Stimulated activated memory B cell treated with anti-CD40 and anti-IgM and Interleukin-4, amounts not matched to agents 10 μg/mL and 1 μg/mL and 100 μg/mL, for 72 hours (primary cell): Measurements from ENCODE around the gene GZMA.
"Not testable (repeated sequence)": the region's sequence is repeated elsewhere in the genome, so short reads cannot be mapped to it uniquely, and the experiment has no call there.

Experiments
- ATAC-seq: fragments of 150-1000 bp; cut with Tn5 transposase; 2 replicates; pipeline ENCODE4 v1.10.0; 2021
- H3K27ac Mint-ChIP-seq: one replicate; pipeline ENCODE4 v1.8.0; 2022; ENCODE audit warnings: mild to moderate bottlenecking, mixed read lengths
- H3K27me3 Mint-ChIP-seq: one replicate; pipeline ENCODE4 v1.8.0; 2022; ENCODE audit warnings: mixed read lengths
- H3K36me3 Mint-ChIP-seq: one replicate; pipeline ENCODE4 v1.8.0; 2022; ENCODE audit warnings: mixed read lengths
- H3K4me1 Mint-ChIP-seq: one replicate; pipeline ENCODE4 v1.8.0; 2022; ENCODE audit warnings: mixed read lengths
- H3K4me3 Mint-ChIP-seq: one replicate; pipeline ENCODE4 v1.8.0; 2022; ENCODE audit warnings: mild to moderate bottlenecking, moderate library complexity, mixed read lengths
- H3K9me3 Mint-ChIP-seq: one replicate; pipeline ENCODE4 v1.8.0; 2022; ENCODE audit warnings: mixed read lengths

Gene GZMA

DNA sequence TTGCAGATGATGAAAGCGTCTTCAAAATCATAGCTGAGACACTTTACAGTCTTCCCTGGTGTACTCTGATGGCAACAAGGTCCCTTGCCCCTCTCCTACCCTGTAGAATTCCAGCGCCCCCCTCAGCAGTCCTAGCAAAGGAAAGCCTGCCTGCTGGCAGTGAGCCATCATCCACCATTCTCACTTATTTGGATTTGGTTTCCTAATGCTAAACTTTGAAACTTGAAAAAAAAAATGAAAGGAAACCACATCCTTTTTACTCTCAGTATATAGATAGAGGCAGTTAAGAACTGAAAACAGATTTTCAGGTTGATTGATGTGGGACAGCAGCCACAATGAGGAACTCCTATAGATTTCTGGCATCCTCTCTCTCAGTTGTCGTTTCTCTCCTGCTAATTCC is at the start of gene GZMA:
TSS of gene GZMA (plus strand) at position 299 of the 400 bp plus-strand sequence. CDS start at position 336, 37 bp downstream.
- H3K9me3 Mint-ChIP-seq = peaks cover 4% of the 10 kb centered on the region
- peaks cover 9% of the 10 kb centered on the region for H3K27me3 Mint-ChIP-seq
- no peaks in the 10 kb centered on the region for H3K36me3 Mint-ChIP-seq
- H3K4me1 Mint-ChIP-seq = peaks cover 6% of the 10 kb centered on the region
- H3K27ac Mint-ChIP-seq = no peak within 1 kb of the TSS
- no peak for ATAC-seq
- H3K4me3 Mint-ChIP-seq = no peak within 1 kb of the TSS

DNA sequence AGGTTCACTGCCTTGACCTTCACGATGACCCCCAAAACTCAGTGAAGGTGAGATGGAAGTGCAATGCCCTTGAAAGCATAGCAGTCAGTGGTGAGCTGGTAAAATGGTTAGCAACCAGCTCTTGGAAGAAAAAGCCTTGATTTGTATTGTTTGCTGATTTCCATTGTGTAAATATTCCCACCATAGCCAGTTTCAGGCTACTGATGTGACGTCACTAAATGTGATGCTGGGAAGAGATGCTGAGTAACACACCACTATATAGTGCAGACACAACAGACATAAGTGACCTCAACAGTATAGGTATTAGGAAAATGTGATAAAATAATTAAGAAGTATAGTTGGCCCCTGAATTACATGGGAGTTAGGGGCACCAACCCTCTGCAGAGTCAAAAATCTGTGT is 47.3 kb upstream of the GZMA start:
- no peak for ATAC-seq
- no peak overlapping the region for H3K4me3 Mint-ChIP-seq
- no peak overlapping the region for H3K27ac Mint-ChIP-seq
- H3K9me3 Mint-ChIP-seq = peaks cover 28% of the 10 kb centered on the region
- no peaks in the 10 kb centered on the region for H3K36me3 Mint-ChIP-seq
- peaks cover 48% of the 10 kb centered on the region for H3K27me3 Mint-ChIP-seq
- H3K4me1 Mint-ChIP-seq = no peaks in the 10 kb centered on the region

DNA sequence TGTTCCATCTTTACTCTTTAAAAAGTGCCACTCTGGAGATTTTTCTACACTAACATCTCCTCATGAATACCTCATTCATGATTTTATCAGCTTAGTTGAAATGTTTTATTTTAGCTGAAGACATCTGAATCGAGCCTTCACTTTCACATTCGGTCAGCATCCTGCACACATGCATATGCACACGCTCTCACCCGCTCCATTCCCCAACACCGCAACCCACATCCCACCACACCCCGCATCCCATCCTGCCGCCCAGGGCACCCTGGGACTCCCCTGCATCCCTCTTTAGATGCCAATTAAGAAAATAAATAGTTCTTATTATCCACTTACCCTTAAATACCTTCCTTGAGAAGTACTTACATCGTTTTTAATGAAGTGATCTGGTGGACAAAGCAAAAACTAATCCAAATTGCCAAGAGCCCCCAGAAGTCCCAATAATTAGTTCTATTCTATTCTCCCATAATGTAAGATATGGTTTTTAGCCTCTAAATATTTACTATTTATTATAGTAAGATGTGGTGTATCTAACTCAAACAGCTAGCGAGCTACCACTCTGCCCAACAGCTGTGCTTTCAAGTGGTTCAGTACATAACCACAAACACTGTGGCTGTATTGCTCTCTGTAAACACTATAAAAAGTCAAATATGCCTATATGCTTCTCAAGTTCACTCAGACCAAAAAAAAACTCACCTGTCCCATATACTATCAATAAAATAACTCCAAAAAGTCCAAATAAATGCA is 40.2 kb upstream of the GZMA start:
- Mint-ChIP-seq H3K9me3 (peaks cover 4% of the 10 kb centered on the region), H3K4me1 (peaks cover 6% of the 10 kb centered on the region), H3K36me3 (no peaks in the 10 kb centered on the region), H3K27ac (no peak overlapping the region), H3K27me3 (peaks cover 41% of the 10 kb centered on the region), H3K4me3 (no peak overlapping the region)
- ATAC-seq = peak; percentile 38

DNA sequence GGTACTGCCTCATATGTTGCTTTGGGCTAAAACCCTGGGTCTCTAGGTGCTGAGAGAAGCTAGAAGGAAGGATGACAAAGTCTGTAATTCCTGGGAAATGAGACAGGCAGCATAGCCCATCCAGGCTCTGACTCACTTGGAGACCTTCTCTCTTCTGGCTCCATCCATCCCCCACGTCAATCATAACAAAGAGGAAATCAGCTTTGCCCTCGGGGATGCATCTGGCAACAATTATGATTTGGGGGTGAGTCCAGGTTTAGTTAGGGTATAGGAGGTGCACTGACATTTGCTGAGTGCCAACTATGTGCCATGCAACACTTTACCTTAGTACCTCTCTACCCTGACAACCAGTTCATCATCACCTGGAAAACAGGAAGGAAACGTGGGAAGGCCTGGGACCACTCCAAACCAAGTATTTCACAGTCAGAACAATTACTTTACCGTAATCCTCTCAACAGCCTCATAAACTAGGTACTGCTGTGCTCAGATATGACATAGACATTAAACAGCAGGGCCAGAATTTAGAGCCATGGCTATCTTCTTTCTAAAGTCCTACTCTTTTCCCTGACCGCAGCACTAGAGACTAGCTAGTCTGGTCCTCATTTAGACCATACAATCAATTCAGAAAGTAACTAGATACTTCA is 39.1 kb upstream of the GZMA start:
- no peak for ATAC-seq
- no peak overlapping the region for H3K4me3 Mint-ChIP-seq
- H3K36me3 Mint-ChIP-seq = no peaks in the 10 kb centered on the region
- peaks cover 40% of the 10 kb centered on the region for H3K27me3 Mint-ChIP-seq
- peaks cover 4% of the 10 kb centered on the region for H3K9me3 Mint-ChIP-seq
- H3K27ac Mint-ChIP-seq = no peak overlapping the region
- peaks cover 6% of the 10 kb centered on the region for H3K4me1 Mint-ChIP-seq

DNA sequence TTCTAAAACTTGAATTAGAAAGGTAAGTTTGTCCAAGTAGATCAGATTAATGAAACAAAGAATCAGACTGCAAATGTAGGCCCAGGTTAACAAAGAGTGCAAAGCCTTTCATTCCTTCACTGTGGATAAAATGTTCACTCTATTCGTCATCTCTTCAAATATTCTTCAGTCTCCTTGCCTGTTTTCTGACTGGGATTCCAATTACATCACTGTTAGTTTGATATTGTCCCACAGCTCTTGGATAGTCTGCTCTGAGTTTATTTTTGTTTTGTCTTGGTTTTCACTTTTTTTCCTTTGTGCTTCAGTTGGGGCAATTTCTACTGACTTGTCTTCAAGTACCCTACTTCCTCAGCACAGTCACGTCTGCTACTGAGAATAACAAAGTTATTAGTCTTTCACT is 38.5 kb upstream of the GZMA start:
- H3K9me3 Mint-ChIP-seq = peaks cover 4% of the 10 kb centered on the region
- no peaks in the 10 kb centered on the region for H3K36me3 Mint-ChIP-seq
- H3K4me3 Mint-ChIP-seq = no peak overlapping the region
- H3K27me3 Mint-ChIP-seq = peaks cover 34% of the 10 kb centered on the region
- H3K27ac Mint-ChIP-seq = no peak overlapping the region
- H3K4me1 Mint-ChIP-seq = peaks cover 6% of the 10 kb centered on the region
- no peak for ATAC-seq

DNA sequence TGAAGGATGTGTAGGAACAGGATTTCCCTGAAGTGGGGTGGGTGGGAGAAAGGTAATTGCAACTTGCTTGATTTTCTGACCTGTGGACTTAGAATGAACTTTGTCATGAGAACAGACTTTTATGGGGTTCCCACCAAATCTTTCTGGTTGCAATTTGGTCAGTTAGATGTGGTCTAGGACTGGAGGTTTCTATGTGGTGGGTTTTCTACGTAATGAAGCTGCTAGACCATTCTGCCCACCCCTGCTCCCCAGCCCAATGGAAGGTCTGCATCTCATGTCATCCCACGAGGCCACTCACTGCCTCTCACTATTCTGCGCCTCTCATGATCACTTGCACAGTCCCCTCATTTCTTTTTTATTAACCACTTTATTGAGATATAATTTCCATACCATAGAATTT is 37.9 kb upstream of the GZMA start:
- Mint-ChIP-seq H3K36me3 (no peaks in the 10 kb centered on the region), H3K4me1 (peaks cover 6% of the 10 kb centered on the region), H3K27ac (no peak overlapping the region), H3K27me3 (peaks cover 30% of the 10 kb centered on the region), H3K4me3 (no peak overlapping the region), H3K9me3 (peaks cover 4% of the 10 kb centered on the region)
- no peak for ATAC-seq

DNA sequence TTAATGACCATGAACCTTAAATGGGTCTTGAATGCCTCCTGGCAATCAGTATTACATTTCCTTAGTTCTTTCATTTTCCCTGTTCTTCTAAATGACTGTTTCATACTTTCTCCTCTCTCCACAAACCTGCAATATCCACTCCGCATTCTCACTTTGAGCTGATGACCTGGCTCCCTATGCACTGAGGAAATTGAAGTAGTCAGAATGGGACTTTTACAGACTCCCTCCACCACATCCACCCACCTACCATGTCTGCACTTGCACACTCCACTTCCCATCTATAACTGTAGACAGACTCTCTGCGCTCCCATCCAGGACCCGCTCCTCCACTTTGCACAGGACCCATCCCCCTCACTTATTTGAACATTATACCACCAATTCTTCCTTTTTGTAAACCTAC is 36.2 kb upstream of the GZMA start:
- Mint-ChIP-seq H3K27me3 (peaks cover 38% of the 10 kb centered on the region), H3K27ac (no peak overlapping the region), H3K4me1 (peaks cover 6% of the 10 kb centered on the region), H3K9me3 (no peaks in the 10 kb centered on the region), H3K4me3 (no peak overlapping the region), H3K36me3 (no peaks in the 10 kb centered on the region)
- ATAC-seq = no peak

DNA sequence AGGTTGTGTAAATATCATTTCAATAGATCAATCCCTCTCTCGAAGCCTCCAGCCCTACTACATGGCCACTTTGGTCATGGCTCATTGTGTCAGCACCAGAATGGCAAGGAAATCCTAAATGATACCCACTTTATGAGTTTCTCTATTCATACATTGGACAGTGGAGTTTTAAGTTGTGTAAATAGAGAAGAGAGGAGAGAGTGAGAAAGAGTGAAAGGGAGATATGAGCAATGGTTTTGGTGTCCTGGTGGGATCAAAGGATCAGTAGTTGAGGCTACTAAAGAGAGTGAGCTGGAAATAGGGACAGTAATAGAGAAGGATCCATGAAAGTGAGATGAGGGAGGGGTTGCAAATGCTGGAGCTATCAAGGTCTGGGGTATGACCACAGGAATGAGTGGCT is 31.5 kb upstream of the GZMA start:
- no peak for ATAC-seq
- H3K4me1 Mint-ChIP-seq = no peaks in the 10 kb centered on the region
- H3K36me3 Mint-ChIP-seq = no peaks in the 10 kb centered on the region
- H3K27ac Mint-ChIP-seq = no peak overlapping the region
- H3K4me3 Mint-ChIP-seq = no peak overlapping the region
- H3K9me3 Mint-ChIP-seq = no peaks in the 10 kb centered on the region
- H3K27me3 Mint-ChIP-seq = peaks cover 24% of the 10 kb centered on the region

DNA sequence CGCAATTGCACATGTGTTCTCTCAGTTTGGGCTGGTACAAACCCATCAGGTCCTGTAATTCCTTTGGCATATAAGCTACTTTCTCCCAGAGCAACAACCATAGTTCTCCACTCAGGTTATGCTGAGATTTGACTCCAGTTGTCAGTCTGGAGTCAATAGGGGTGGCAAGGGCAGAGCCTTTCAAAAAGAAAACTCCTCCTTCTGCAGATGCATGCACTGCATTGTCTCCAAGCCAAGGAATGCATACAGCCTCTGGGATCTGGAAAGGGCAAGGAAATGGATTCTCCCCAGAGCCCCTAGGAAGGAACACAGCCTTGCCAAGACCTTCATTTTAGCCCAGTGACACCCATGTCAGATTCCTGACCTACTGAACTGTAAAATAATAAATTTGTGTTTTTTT is 31.0 kb upstream of the GZMA start:
- Mint-ChIP-seq H3K4me1 (no peaks in the 10 kb centered on the region), H3K27me3 (peaks cover 19% of the 10 kb centered on the region), H3K4me3 (no peak overlapping the region), H3K36me3 (no peaks in the 10 kb centered on the region), H3K9me3 (no peaks in the 10 kb centered on the region), H3K27ac (no peak overlapping the region)
- ATAC-seq = no peak

DNA sequence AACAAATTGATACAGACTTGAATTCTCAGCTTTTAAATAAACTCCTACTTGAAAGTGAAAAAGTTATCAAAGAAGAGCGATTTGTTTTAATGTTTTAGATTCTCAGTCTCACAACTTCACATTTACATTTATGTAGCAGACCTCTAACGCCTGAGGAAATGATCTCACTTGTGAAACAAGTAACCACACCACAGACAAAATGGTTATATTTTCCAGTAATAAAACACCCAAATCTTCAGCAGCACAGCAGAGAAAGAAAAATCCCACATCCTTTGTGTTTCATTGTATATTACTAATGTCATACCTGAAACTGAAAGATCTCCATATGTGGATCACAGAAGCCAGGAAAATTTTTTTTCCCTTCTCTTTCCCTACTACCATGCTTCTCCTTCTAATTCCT is 29.8 kb upstream of the GZMA start:
- Mint-ChIP-seq H3K9me3 (no peaks in the 10 kb centered on the region), H3K4me3 (no peak overlapping the region), H3K4me1 (no peaks in the 10 kb centered on the region), H3K36me3 (no peaks in the 10 kb centered on the region), H3K27ac (no peak overlapping the region), H3K27me3 (peaks cover 9% of the 10 kb centered on the region)
- ATAC-seq = no peak

DNA sequence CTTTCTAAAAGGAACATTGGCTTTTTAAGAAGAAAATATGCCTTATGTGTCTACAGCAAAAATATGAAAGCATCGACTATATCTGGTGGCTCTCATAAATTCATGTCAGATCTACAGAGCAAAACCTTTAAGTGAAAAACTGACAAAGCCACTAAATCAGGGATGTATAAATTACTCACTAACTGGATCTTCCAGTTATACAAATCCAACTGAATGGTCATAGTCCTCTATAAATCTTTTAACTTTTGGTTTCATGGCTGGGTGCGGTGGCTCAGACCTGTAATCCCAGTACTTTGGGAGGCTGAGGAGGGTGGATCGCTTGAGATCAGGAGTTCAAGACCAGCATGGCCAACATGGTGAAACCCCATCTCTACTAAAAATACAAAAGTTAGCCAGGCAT is 29.2 kb upstream of the GZMA start:
- no peak overlapping the region for H3K27ac Mint-ChIP-seq
- peaks cover 9% of the 10 kb centered on the region for H3K27me3 Mint-ChIP-seq
- H3K9me3 Mint-ChIP-seq = no peaks in the 10 kb centered on the region
- H3K36me3 Mint-ChIP-seq = no peaks in the 10 kb centered on the region
- H3K4me1 Mint-ChIP-seq = no peaks in the 10 kb centered on the region
- H3K4me3 Mint-ChIP-seq = no peak overlapping the region
- no peak for ATAC-seq

DNA sequence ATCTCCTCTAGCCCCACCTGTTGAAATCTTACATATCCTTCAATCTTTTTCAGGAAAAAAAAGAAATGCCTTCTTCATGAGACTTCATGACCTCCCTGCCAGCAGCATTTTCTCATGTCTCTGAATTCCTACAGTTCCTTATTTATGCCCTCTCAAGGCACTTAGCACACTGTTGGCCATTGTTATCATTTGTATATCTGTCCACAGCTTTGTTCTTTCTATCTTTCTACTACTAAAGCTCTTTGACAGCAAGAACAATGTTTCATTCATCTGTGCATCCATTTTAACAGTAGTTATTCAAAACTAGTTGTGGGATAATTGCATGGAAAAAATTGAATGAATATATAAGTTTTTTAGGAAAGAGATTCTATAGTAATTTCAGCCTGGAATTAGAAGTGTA is 20.9 kb upstream of the GZMA start:
- no peaks in the 10 kb centered on the region for H3K36me3 Mint-ChIP-seq
- ATAC-seq = no peak
- H3K27ac Mint-ChIP-seq = no peak overlapping the region
- H3K9me3 Mint-ChIP-seq = peaks cover 10% of the 10 kb centered on the region
- peaks cover 14% of the 10 kb centered on the region for H3K27me3 Mint-ChIP-seq
- no peaks in the 10 kb centered on the region for H3K4me1 Mint-ChIP-seq
- H3K4me3 Mint-ChIP-seq = no peak overlapping the region

DNA sequence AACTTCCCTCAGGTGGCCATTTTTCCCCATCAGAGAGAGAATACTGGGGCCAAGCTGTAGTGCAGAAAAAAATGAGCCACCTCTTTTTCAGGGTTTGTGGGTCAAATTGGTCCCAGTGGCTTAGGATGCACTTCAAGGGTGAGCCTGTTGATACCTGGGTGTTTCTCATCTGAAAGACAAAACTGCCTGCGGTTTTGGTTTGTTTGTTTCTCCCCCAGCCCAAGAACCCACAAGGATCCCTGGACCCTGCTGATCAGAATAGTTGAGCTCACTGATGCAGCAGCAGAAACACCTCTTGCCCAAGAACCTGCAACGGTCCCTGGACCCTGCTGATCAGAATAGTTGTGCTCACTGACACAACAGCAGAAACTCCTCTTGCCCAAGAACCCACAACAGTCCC is 13.1 kb upstream of the GZMA start:
- not testable (repeated sequence) for H3K4me3 Mint-ChIP-seq, H3K4me1 Mint-ChIP-seq, ATAC-seq, H3K27ac Mint-ChIP-seq, H3K36me3 Mint-ChIP-seq, H3K9me3 Mint-ChIP-seq
- peaks cover 31% of the 10 kb centered on the region for H3K27me3 Mint-ChIP-seq

DNA sequence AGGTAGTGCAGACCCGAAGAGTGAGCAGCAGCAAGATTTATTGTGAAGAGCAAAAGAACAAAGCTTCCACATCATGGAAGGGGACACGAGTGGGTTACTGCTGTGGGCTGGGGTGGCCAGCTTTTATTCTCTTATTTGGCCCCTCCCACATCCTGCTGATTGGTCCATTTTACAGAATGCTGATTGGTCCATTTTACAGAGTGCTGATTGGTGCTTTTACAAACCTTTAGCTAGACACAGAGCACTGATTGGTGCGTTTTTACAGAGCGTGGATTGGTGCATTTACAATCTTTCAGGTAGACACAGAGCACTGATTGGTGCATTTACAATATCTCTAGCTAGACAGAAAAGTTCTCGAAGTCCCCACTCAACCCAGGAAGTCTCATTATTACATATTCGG is 11.4 kb upstream of the GZMA start:
- H3K27me3 Mint-ChIP-seq = peaks cover 31% of the 10 kb centered on the region
- not testable (repeated sequence) for H3K36me3 Mint-ChIP-seq, ATAC-seq, H3K9me3 Mint-ChIP-seq, H3K27ac Mint-ChIP-seq, H3K4me1 Mint-ChIP-seq, H3K4me3 Mint-ChIP-seq

DNA sequence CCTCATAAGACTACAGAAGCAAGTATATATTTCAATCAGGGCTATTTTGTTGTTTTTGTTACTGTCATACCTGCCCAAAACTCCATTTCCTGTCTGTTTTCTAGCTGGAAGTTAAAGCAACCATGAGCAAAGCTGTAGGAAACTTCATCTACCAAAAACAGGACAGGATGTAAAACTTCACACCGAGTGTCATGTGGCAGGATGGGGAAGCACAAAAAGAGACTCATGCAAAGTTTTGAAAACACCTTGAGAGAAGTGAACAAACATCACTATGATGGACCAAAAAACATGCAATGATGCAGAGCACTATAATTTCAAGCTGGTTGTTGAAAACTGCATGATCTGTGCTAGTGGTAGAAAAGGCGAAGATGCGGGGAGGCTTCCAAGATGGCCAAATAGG is 6.3 kb upstream of the GZMA start:
- H3K4me3 Mint-ChIP-seq = no peak overlapping the region
- H3K27ac Mint-ChIP-seq = no peak overlapping the region
- H3K9me3 Mint-ChIP-seq = peaks cover 4% of the 10 kb centered on the region
- no peaks in the 10 kb centered on the region for H3K4me1 Mint-ChIP-seq
- H3K36me3 Mint-ChIP-seq = no peaks in the 10 kb centered on the region
- H3K27me3 Mint-ChIP-seq = peaks cover 17% of the 10 kb centered on the region
- no peak for ATAC-seq

DNA sequence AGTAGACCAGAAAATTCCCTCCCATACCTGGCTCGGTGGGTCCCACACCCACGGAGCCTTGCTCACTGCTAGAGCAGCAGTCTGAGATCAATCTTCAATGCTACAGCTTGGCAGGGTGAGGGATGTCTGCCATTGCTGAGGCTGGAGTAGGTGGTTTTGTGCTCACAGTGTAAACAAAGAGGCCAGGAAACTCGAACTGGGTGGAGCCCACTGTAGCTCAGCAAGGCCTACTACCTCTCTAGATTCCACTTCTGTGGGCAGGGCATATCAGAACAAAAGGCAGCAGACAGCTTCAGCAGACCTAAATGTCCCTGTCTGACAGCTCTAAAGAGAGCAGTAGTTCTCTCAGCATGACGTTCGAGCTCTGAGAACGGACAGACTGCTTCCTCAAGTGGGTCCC is 5.6 kb upstream of the GZMA start:
- H3K36me3 Mint-ChIP-seq = no peaks in the 10 kb centered on the region
- peaks cover 14% of the 10 kb centered on the region for H3K27me3 Mint-ChIP-seq
- H3K27ac Mint-ChIP-seq = no peak overlapping the region
- no peak overlapping the region for H3K4me3 Mint-ChIP-seq
- H3K4me1 Mint-ChIP-seq = no peaks in the 10 kb centered on the region
- H3K9me3 Mint-ChIP-seq = peaks cover 4% of the 10 kb centered on the region
- ATAC-seq = no peak
